GM18520 (cell line): Measurements from ENCODE around the gene IL12RB1.

Experiments used
- ATAC-seq: cut with Tn5 transposase; IDR thresholded peaks from one replicate; pipeline ENCODE4 v1.9.1; 2021; ENCODE audit not compliant: unreplicated experiment

IL12RB1 gene

DNA sequence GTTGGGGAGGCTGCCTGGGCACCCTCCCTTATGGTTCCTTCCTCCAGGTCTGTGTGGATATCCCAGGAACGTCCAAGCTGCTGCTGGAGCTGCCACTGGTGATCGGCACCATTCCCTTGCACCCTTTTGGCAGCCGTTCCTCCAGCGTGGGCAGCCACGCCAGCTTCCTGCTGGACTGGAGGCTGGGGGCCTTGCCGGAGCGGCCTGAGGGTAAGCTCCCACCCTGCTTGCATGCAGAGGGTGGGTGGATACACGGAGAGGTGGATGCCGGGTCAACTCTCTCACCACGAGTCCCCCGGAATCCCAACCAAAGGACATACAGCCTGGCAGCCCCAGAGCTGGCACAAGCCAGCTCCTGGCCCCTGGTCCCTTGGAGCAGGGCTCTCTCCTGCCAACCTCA lies 76.6 kb downstream of the IL12RB1 start:
- no peak for ATAC-seq

DNA sequence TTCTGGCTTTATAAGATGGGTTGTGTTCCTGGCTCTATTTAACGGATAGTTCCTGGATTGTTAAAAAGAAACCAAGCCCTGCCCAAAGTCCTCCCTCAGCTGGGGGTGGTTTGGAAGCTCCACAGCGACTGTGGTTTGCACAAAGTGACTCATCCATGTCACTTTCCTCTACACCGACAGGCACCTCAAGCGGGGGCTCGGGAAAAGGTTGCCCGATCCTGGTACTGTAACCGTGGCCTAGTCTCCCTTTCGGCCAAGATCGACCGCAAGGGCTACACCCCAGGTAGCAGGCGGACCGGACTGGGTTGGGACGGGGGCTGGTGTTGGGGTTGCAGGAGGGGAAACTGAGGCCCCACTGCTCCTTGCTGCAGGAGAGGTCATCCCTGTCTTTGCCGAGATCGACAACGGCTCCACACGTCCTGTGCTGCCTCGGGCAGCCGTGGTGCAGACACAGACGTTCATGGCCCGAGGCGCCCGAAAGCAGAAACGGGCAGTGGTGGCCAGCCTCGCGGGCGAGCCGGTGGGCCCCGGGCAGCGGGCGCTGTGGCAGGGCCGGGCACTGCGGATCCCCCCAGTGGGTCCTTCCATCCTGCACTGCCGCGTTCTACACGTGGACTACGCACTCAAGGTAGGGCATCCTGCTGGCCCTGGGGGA lies 77.2 kb downstream of the IL12RB1 start:
- no peak for ATAC-seq
